Right renal pelvis (tissue), 4 donors: ENCODE data around the gene KIAA1614. TPM values are rescaled to one million over a fixed set of nuclear protein-coding genes. Genes with fewer than 3 reads are reported as not detected.

ENCODE experiments used
- DNase-seq, 4 donors: peaks; one replicate each; pipeline ENCODE4 v3.0.0-alpha.2; 2013; ENCODE audit warnings: low read depth in 4 of 4, low spot score in 3 of 4, missing footprints in 1 of 4
- polyA plus RNA-seq, 4 donors: library from polyadenylated mRNA; unstranded; fragments of 120-200 nt; gene quantifications; one replicate each; pipeline ENCODE4 v1.2.1, GENCODE V29; 2013; ENCODE audit not compliant: insufficient read length in 4 of 4

Gene KIAA1614
- polyA plus RNA-seq, 4 donors = 8.1 to 11.3 (median 8.7) TPM

- DNase-seq = no peak
These were observed 5.2 kb upstream of the KIAA1614 start for GRCh38 chr1:180907313-180908055.

- no peak for DNase-seq
These were observed 4.5 kb upstream of the KIAA1614 start for GRCh38 chr1:180908074-180908765.

GRCh38 chr1:180909005-180909414 lies 3.7 kb upstream of the KIAA1614 start:
- DNase-seq = no peak

GRCh38 chr1:180909462-180909976 lies 3.2 kb upstream of the KIAA1614 start:
- DNase-seq = peak in 1 of 4 donors; percentile 42

- DNase-seq = no peak
These were observed 981 bp upstream of the KIAA1614 start for GRCh38 chr1:180911640-180912191.

GRCh38 chr1:180912211-180912800 lies 391 bp upstream of the KIAA1614 start:
- peak in 1 of 4 donors; percentile 45 for DNase-seq

- no peak for DNase-seq
These were observed 2.8 kb downstream of the KIAA1614 start for GRCh38 chr1:180915426-180915965.

- no peak for DNase-seq
These were observed 3.5 kb downstream of the KIAA1614 start for GRCh38 chr1:180916012-180916770.

- no peak for DNase-seq
These were observed 4.1 kb downstream of the KIAA1614 start for GRCh38 chr1:180916771-180917170.

GRCh38 chr1:180917306-180918065 lies 4.8 kb downstream of the KIAA1614 start:
- DNase-seq = no peak

GRCh38 chr1:180918519-180918918 lies 5.8 kb downstream of the KIAA1614 start:
- no peak for DNase-seq

- no peak for DNase-seq
These were observed 6.5 kb downstream of the KIAA1614 start for GRCh38 chr1:180919183-180919700.

- no peak for DNase-seq
These were observed 7.5 kb downstream of the KIAA1614 start for GRCh38 chr1:180920193-180920592.

GRCh38 chr1:180920702-180921101 lies 8.0 kb downstream of the KIAA1614 start:
- DNase-seq = no peak

GRCh38 chr1:180921386-180921785 lies 8.7 kb downstream of the KIAA1614 start:
- DNase-seq = no peak

GRCh38 chr1:180921891-180922630 lies 9.4 kb downstream of the KIAA1614 start:
- DNase-seq = no peak

GRCh38 chr1:180922631-180923015 lies 9.9 kb downstream of the KIAA1614 start:
- DNase-seq = no peak

- DNase-seq = peak in 2 of 4 donors; percentile 56 to 67
These were observed 10.5 kb downstream of the KIAA1614 start for GRCh38 chr1:180923021-180923841.
